Nephron (organoid): ENCODE measurements around the gene SMARCC1.

Experiments used
- H3K27ac Mint-ChIP-seq, 3 experiments: 2 replicates each; pipeline ENCODE4 v1.8.0; 2020; ENCODE audit warnings: mixed read lengths in 3 of 3, mild to moderate bottlenecking in 2 of 3, moderate library complexity in 1 of 3
- H3K27me3 Mint-ChIP-seq: 2 replicates; pipeline ENCODE4 v1.8.0; 2021; ENCODE audit warnings: low read depth, mild to moderate bottlenecking, moderate library complexity, mixed read lengths
- H3K36me3 Mint-ChIP-seq: 2 replicates; pipeline ENCODE4 v1.8.0; 2020; ENCODE audit warnings: low read depth, mixed read lengths
- H3K4me1 Mint-ChIP-seq: 2 replicates; pipeline ENCODE4 v1.8.0; 2020; ENCODE audit warnings: mixed read lengths
- H3K4me3 Mint-ChIP-seq, 3 experiments: 2 replicates each; pipeline ENCODE4 v1.8.0; 2020; ENCODE audit warnings: mild to moderate bottlenecking in 3 of 3, mixed read lengths in 3 of 3, moderate library complexity in 2 of 3
- H3K9me3 Mint-ChIP-seq: 2 replicates; pipeline ENCODE4 v1.8.0; 2020; ENCODE audit warnings: mixed read lengths
- CTCF ChIP-seq, 3 experiments: fragments of 200-600 bp; sonication (generic); IDR thresholded peaks; one replicate each; pipeline ENCODE4 v1.5.0; 2021; ENCODE audit warnings: antibody characterized with exemption in 3 of 3; ENCODE audit not compliant: unreplicated experiment in 3 of 3

Gene SMARCC1

GRCh38 chr3:47780741-47781684 is 680 bp downstream of the SMARCC1 start:
- H3K27me3 Mint-ChIP-seq, result no peaks in the 10 kb centered on the region
- H3K4me1 Mint-ChIP-seq, result peaks cover 17% of the 10 kb centered on the region
- no peak for TF ChIP-seq CTCF (IDR thresholded peaks at IDR 0.05; ENCODE audit: unreplicated experiment in 3 of 3)
- peak overlapping the region; percentile 94 to 99 (median 98) for H3K27ac Mint-ChIP-seq
- H3K36me3 Mint-ChIP-seq, result peaks cover 4% of the 10 kb centered on the region
- H3K9me3 Mint-ChIP-seq, result no peaks in the 10 kb centered on the region
- H3K4me3 Mint-ChIP-seq, result peak overlapping the region; percentile 96 to 99 (median 97)

GRCh38 chr3:47778746-47779145 is 2.9 kb downstream of the SMARCC1 start:
- TF ChIP-seq CTCF (IDR thresholded peaks at IDR 0.05; ENCODE audit: unreplicated experiment in 3 of 3), result no peak
- peaks cover 23% of the 10 kb centered on the region for H3K4me1 Mint-ChIP-seq
- peak overlapping the region in 1 of 3 experiments; percentile 96 for H3K4me3 Mint-ChIP-seq
- no peaks in the 10 kb centered on the region for H3K9me3 Mint-ChIP-seq
- peaks cover 14% of the 10 kb centered on the region for H3K36me3 Mint-ChIP-seq
- no peaks in the 10 kb centered on the region for H3K27me3 Mint-ChIP-seq
- no peak overlapping the region for H3K27ac Mint-ChIP-seq

- no peaks in the 10 kb centered on the region for H3K27me3 Mint-ChIP-seq
- H3K4me1 Mint-ChIP-seq, result peaks cover 11% of the 10 kb centered on the region
- no peak for TF ChIP-seq CTCF (IDR thresholded peaks at IDR 0.05; ENCODE audit: unreplicated experiment in 3 of 3)
- H3K9me3 Mint-ChIP-seq, result no peaks in the 10 kb centered on the region
- peak overlapping the region in 1 of 3 experiments; percentile 6 for H3K4me3 Mint-ChIP-seq
- H3K27ac Mint-ChIP-seq, result peak overlapping the region in 1 of 3 experiments; percentile 72
- peaks cover 57% of the 10 kb centered on the region for H3K36me3 Mint-ChIP-seq
Measured at GRCh38 chr3:47772788-47773187, 8.9 kb downstream of the SMARCC1 start.

DNA sequence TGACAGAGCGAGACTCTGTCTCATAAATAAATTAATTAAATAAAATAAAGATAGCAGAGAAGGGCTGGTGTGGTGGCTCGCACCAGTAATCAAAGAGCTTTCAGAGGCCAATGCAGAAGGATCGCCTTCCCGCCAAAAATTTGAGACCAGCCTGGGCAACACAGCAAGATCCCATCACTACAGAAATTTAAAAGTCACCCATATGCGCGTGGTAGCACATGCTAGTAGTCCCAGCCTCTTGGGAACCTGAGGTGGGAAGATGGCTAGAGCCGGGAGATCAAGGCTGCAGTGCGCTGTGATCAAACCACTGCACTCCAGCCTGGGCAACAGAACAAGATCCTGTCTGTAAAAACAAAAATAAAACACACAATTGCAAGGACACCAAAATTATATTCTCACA is 9.6 kb downstream of the SMARCC1 start:
- Mint-ChIP-seq H3K4me1 (peaks cover 11% of the 10 kb centered on the region), H3K36me3 (peaks cover 58% of the 10 kb centered on the region), H3K27me3 (no peaks in the 10 kb centered on the region), H3K4me3 (no peak overlapping the region), H3K27ac (no peak overlapping the region), H3K9me3 (no peaks in the 10 kb centered on the region)
- TF ChIP-seq CTCF (IDR thresholded peaks at IDR 0.05; ENCODE audit: unreplicated experiment in 3 of 3), result no peak

DNA sequence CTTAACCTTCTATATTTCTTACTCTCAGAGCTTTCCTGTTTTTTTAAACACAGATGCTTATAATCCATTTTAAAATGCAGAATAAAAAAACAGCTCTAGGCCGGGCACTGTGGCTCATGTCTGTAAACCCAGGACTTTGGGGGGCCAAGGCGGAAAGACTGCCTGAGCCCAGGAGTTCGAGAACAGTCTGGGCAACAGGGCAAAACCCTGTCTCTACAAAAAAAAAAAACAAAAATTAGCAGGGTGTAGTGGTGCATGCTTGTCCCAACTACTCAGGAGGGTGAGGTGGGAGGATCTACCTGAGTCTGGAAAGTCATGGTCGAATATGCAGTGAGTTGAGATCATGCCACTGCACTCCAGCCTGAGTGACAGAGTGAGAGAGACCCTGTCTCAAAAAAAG is 15.5 kb downstream of the SMARCC1 start:
- Mint-ChIP-seq H3K27ac (peak overlapping the region in 1 of 3 experiments; percentile 23), H3K27me3 (no peaks in the 10 kb centered on the region), H3K9me3 (no peaks in the 10 kb centered on the region)

More for the DNA sequence above, 15.5 kb downstream of the SMARCC1 start:
- Mint-ChIP-seq H3K4me3 (no peak overlapping the region), H3K36me3 (peaks cover 58% of the 10 kb centered on the region), H3K4me1 (peaks cover 5% of the 10 kb centered on the region)
- no peak for TF ChIP-seq CTCF (IDR thresholded peaks at IDR 0.05; ENCODE audit: unreplicated experiment in 3 of 3)
